ENCODE results near the gene LRRC41.
"Not testable (repeated sequence)": the region's sequence is repeated elsewhere in the genome, so short reads cannot be mapped to it uniquely, and the experiment has no call there.

Gene LRRC41

GRCh38 chr1:46284058-46284457, 19.4 kb downstream of the LRRC41 start:
- no peak for DNase-seq

GRCh38 chr1:46281021-46281420, 22.4 kb downstream of the LRRC41 start:
- DNase-seq = no peak

- no peak for DNase-seq
Observed at GRCh38 chr1:46280092-46280491, 23.3 kb downstream of the LRRC41 start.

GRCh38 chr1:46278807-46279206, 24.6 kb downstream of the LRRC41 start:
- no peak for DNase-seq

GRCh38 chr1:46277658-46278373, 25.6 kb downstream of the LRRC41 start:
- DNase-seq = no peak

- no peak for DNase-seq
Observed at GRCh38 chr1:46275030-46275337, 28.4 kb downstream of the LRRC41 start.

GRCh38 chr1:46274225-46275029, 29.0 kb downstream of the LRRC41 start:
- DNase-seq = no peak

- DNase-seq = no peak
Observed at GRCh38 chr1:46268578-46268977, 34.8 kb downstream of the LRRC41 start.

- DNase-seq = no peak
Observed at GRCh38 chr1:46263146-46263545, 40.3 kb downstream of the LRRC41 start.

GRCh38 chr1:46262508-46262907, 40.9 kb downstream of the LRRC41 start:
- no peak for DNase-seq

- no peak for DNase-seq
Observed at GRCh38 chr1:46256523-46256922, 46.9 kb downstream of the LRRC41 start.

- no peak for DNase-seq
Observed at GRCh38 chr1:46254668-46255067, 48.7 kb downstream of the LRRC41 start.

GRCh38 chr1:46248122-46248920, 55.1 kb downstream of the LRRC41 start:
- DNase-seq = peak; percentile 61

- peak; percentile 97 for DNase-seq
Observed at GRCh38 chr1:46247436-46248121, 55.8 kb downstream of the LRRC41 start, which contains the start of gene RAD54L. Gene RAD54L, plus strand, starts transcription at chr1:46247763. Its CDS starts 643 bp downstream, at chr1:46248406.

GRCh38 chr1:46246548-46247435, 56.6 kb downstream of the LRRC41 start:
- DNase-seq = peak; percentile 81

- DNase-seq = not testable (repeated sequence)
Observed at GRCh38 chr1:46246136-46246535, 57.3 kb downstream of the LRRC41 start.

GRCh38 chr1:46244656-46245371, 58.6 kb downstream of the LRRC41 start:
- no peak for DNase-seq

- DNase-seq = not testable (repeated sequence)
Observed at GRCh38 chr1:46243831-46244230, 59.6 kb downstream of the LRRC41 start.

- no peak for DNase-seq
Observed at GRCh38 chr1:46242918-46243317, 60.5 kb downstream of the LRRC41 start.

- DNase-seq = not testable (repeated sequence)
Observed at GRCh38 chr1:46241733-46242132, 61.7 kb downstream of the LRRC41 start.

GRCh38 chr1:46238865-46239264, 64.6 kb downstream of the LRRC41 start:
- DNase-seq = not testable (repeated sequence)
